GM23248 (cell line): ENCODE results near the gene ANO6. TPM values are rescaled to one million over a fixed set of nuclear protein-coding genes. Genes with fewer than 3 reads are reported as not detected.

Experiments
- DNase-seq: peaks from one replicate; pipeline ENCODE4 v3.0.0-alpha.2; 2015
- H2AFZ ChIP-seq: fragments of 200-600 bp; sonication (generic); 2 replicates; pipeline ENCODE4 v1.6.1; 2016; ENCODE audit warnings: antibody characterized with exemption
- H3F3A ChIP-seq: fragments of 200-600 bp; sonication (generic); 2 replicates; pipeline ENCODE4 v1.6.1; 2016; ENCODE audit warnings: mild to moderate bottlenecking, antibody characterized with exemption, mixed run types; ENCODE audit not compliant: insufficient read depth
- H3K27ac ChIP-seq: fragments of 200-600 bp; sonication (generic); 2 replicates; pipeline ENCODE4 v1.5.1; 2016; ENCODE audit warnings: mild to moderate bottlenecking
- H3K27me3 ChIP-seq: fragments of 200-600 bp; sonication (generic); replicated peaks from 2 replicates; pipeline ENCODE4 v1.6.1; 2016; ENCODE audit warnings: mild to moderate bottlenecking; ENCODE audit not compliant: insufficient read depth
- H3K36me3 ChIP-seq: fragments of 200-600 bp; sonication (generic); 2 replicates; pipeline ENCODE4 v1.6.1; 2016; ENCODE audit warnings: low read depth, mild to moderate bottlenecking
- H3K4me1 ChIP-seq: fragments of 200-600 bp; sonication (generic); 2 replicates; pipeline ENCODE4 v1.6.1; 2016; ENCODE audit warnings: mild to moderate bottlenecking; ENCODE audit not compliant: insufficient read depth
- H3K4me2 ChIP-seq: fragments of 200-600 bp; sonication (generic); one replicate; pipeline ENCODE4 v1.6.1; 2016; ENCODE audit warnings: mild to moderate bottlenecking; ENCODE audit not compliant: unreplicated experiment
- H3K4me3 ChIP-seq: fragments of 200-600 bp; sonication (generic); 2 replicates; pipeline ENCODE4 v1.5.1; 2016; ENCODE audit warnings: mild to moderate bottlenecking
- H3K79me2 ChIP-seq: fragments of 200-600 bp; sonication (generic); 2 replicates; pipeline ENCODE4 v1.6.1; 2016; ENCODE audit warnings: mild to moderate bottlenecking; ENCODE audit not compliant: insufficient read depth
- H3K9ac ChIP-seq: fragments of 200-600 bp; sonication (generic); 2 replicates; pipeline ENCODE4 v1.6.1; 2016; ENCODE audit warnings: mild to moderate bottlenecking
- H3K9me2 ChIP-seq: fragments of 200-600 bp; sonication (generic); 2 replicates; pipeline ENCODE4 v1.6.1; 2016; ENCODE audit warnings: mixed run types, mild to moderate bottlenecking, moderate library complexity; ENCODE audit not compliant: insufficient read depth
- H3K9me3 ChIP-seq: fragments of 200-600 bp; sonication (generic); one replicate; pipeline ENCODE4 v1.6.1; 2017; ENCODE audit warnings: low read depth
- H4K20me1 ChIP-seq: fragments of 200-600 bp; sonication (generic); 2 replicates; pipeline ENCODE4 v1.6.0; 2016; ENCODE audit not compliant: insufficient read depth
- EZH2 ChIP-seq: fragments of 200-600 bp; sonication (generic); IDR thresholded peaks from 2 replicates; pipeline ENCODE4 v1.6.1; 2018; ENCODE audit warnings: antibody characterized with exemption, mild to moderate bottlenecking; ENCODE audit not compliant: insufficient read depth, poor library complexity, severe bottlenecking
- EZH2phosphoT487 ChIP-seq: fragments of 200-600 bp; sonication (generic); IDR thresholded peaks from 2 replicates; pipeline ENCODE4 v1.6.1; 2018; ENCODE audit warnings: antibody characterized with exemption, moderate library complexity, mild to moderate bottlenecking, low read depth; ENCODE audit not compliant: insufficient read depth
- WGBS, 2 experiments: methylation state at CpG; one replicate each; pipeline ENCODE4 v1.1.6; 2015 to 2017; ENCODE audit warnings: low lambda C conversion rate in 2 of 2, low coverage in 1 of 2; ENCODE audit errors: missing lambda C conversion rate in 2 of 2; 5-methylcytosine and 5-hydroxymethylcytosine counted together
- in situ Hi-C: fragments of 300-500 bp; cut with MboI; formaldehyde crosslinking; loops from 2 replicates; pipeline ENCODE4 v1.15.0; 2020
- polyA plus RNA-seq: library from polyadenylated mRNA; unstranded; fragments of >200 nt; fragmentation: Nextera tagmentation; extraction: Ambion mirVana; gene quantifications from 2 replicates; pipeline ENCODE4 v1.2.1, GENCODE V29; 2016
- total RNA-seq: library from RNA; depleted of rRNA; stranded (reverse); fragments of >200 nt; shearing (Covaris generic); gene quantifications from 2 replicates; pipeline ENCODE4 v1.2.3, GENCODE V29; 2014

The ANO6 gene
- total and polyA plus RNA-seq, 2 experiments from 2014 or later, result 50.1 to 65.4 TPM

GRCh38 chr12:45174595-45174994 is 41.3 kb upstream of the ANO6 start:
- in situ Hi-C loops, result no loop called here
- Histone ChIP-seq H3K79me2 (no peaks in the 10 kb centered on the region), H4K20me1 (no peaks in the 10 kb centered on the region), H3K4me2 (no peak overlapping the region), H3K4me1 (no peaks in the 10 kb centered on the region), H3K9me2 (no peaks in the 10 kb centered on the region), H3K27me3 (no peaks in the 10 kb centered on the region), H3K4me3 (no peak overlapping the region), H3K9me3 (no peaks in the 10 kb centered on the region), H3K36me3 (no peaks in the 10 kb centered on the region), H3K27ac (no peak overlapping the region), H3K9ac (no peak overlapping the region), H3F3A (no peaks in the 10 kb centered on the region), H2AFZ (no peak overlapping the region)
- DNase-seq, result no peak
- WGBS, 2 experiments, result 94 to 96% methylated on average over 14 of the region's 14 CpGs
- TF ChIP-seq EZH2, result no peak
- TF ChIP-seq EZH2phosphoT487, result no peak

GRCh38 chr12:45178771-45179170 is 37.1 kb upstream of the ANO6 start:
- H2AFZ ChIP-seq, result no peak overlapping the region
- in situ Hi-C loops, result loop anchor here (25.0 kb wide), 1 partner anchor 559 kb away; the partner anchor contains the start of gene ARID2
- no peak for DNase-seq
- no peaks in the 10 kb centered on the region for H3K27me3 ChIP-seq
- H3K4me3 ChIP-seq, result no peak overlapping the region
- no peaks in the 10 kb centered on the region for H3K79me2 ChIP-seq
- H4K20me1 ChIP-seq, result no peaks in the 10 kb centered on the region
- no peaks in the 10 kb centered on the region for H3K36me3 ChIP-seq
- H3K9ac ChIP-seq, result no peak overlapping the region
- H3K4me2 ChIP-seq, result no peak overlapping the region
- H3K27ac ChIP-seq, result no peak overlapping the region
- H3F3A ChIP-seq, result no peaks in the 10 kb centered on the region
- no peaks in the 10 kb centered on the region for H3K9me3 ChIP-seq
- TF ChIP-seq EZH2 (no peak), EZH2phosphoT487 (no peak)
- H3K4me1 ChIP-seq, result no peaks in the 10 kb centered on the region
- H3K9me2 ChIP-seq, result no peaks in the 10 kb centered on the region

GRCh38 chr12:45182511-45182910 is 33.4 kb upstream of the ANO6 start:
- no peaks in the 10 kb centered on the region for H3K9me3 ChIP-seq
- no peak for DNase-seq
- H3K9me2 ChIP-seq, result no peaks in the 10 kb centered on the region

GRCh38 chr12:45183246-45183645 is 32.6 kb upstream of the ANO6 start:
- in situ Hi-C loops, result loop anchor here (10.0 to 25.0 kb wide), 2 partner anchors 212 to 554 kb away; partner anchors contain the start of gene ARID2

More at GRCh38 chr12:45182511-45182910, 33.4 kb upstream of the ANO6 start:
- no peak overlapping the region for H3K4me2 ChIP-seq
- H3K4me3 ChIP-seq, result no peak overlapping the region
- H3K9ac ChIP-seq, result no peak overlapping the region
- H3K27me3 ChIP-seq, result no peaks in the 10 kb centered on the region
- no peaks in the 10 kb centered on the region for H4K20me1 ChIP-seq
- H3K27ac ChIP-seq, result no peak overlapping the region
- H3K36me3 ChIP-seq, result no peaks in the 10 kb centered on the region
- TF ChIP-seq EZH2phosphoT487, result no peak
- no peak for TF ChIP-seq EZH2
- no peaks in the 10 kb centered on the region for H3F3A ChIP-seq
- no peak overlapping the region for H2AFZ ChIP-seq
- H3K4me1 ChIP-seq, result no peaks in the 10 kb centered on the region
- no peaks in the 10 kb centered on the region for H3K79me2 ChIP-seq
- in situ Hi-C loops, result loop anchor here (10.0 to 25.0 kb wide), 2 partner anchors 212 to 555 kb away; partner anchors contain the start of gene ARID2

More at GRCh38 chr12:45183246-45183645, 32.6 kb upstream of the ANO6 start:
- TF ChIP-seq EZH2, result no peak
- no peak for TF ChIP-seq EZH2phosphoT487
- Histone ChIP-seq H3K9me3 (no peaks in the 10 kb centered on the region), H3F3A (no peaks in the 10 kb centered on the region), H3K4me1 (no peaks in the 10 kb centered on the region), H3K36me3 (no peaks in the 10 kb centered on the region), H3K4me3 (no peak overlapping the region), H3K27ac (no peak overlapping the region), H4K20me1 (no peaks in the 10 kb centered on the region), H3K4me2 (no peak overlapping the region), H3K9ac (no peak overlapping the region), H2AFZ (no peak overlapping the region), H3K9me2 (no peaks in the 10 kb centered on the region), H3K79me2 (no peaks in the 10 kb centered on the region), H3K27me3 (no peaks in the 10 kb centered on the region)
- DNase-seq, result peak; percentile 37
- WGBS, 2 experiments, result 39 to 61% methylated on average over 2 of the region's 2 CpGs
